Measurements from ENCODE around the gene NTSR1. TPM values are rescaled to one million over a fixed set of nuclear protein-coding genes. Genes with fewer than 3 reads are reported as not detected.
A peak's percentile ranks its signal among the peaks of the same experiment; 100 is the strongest.

Gene NTSR1
- total and polyA plus RNA-seq, 3 experiments from 2014 or later: not detected

DNA sequence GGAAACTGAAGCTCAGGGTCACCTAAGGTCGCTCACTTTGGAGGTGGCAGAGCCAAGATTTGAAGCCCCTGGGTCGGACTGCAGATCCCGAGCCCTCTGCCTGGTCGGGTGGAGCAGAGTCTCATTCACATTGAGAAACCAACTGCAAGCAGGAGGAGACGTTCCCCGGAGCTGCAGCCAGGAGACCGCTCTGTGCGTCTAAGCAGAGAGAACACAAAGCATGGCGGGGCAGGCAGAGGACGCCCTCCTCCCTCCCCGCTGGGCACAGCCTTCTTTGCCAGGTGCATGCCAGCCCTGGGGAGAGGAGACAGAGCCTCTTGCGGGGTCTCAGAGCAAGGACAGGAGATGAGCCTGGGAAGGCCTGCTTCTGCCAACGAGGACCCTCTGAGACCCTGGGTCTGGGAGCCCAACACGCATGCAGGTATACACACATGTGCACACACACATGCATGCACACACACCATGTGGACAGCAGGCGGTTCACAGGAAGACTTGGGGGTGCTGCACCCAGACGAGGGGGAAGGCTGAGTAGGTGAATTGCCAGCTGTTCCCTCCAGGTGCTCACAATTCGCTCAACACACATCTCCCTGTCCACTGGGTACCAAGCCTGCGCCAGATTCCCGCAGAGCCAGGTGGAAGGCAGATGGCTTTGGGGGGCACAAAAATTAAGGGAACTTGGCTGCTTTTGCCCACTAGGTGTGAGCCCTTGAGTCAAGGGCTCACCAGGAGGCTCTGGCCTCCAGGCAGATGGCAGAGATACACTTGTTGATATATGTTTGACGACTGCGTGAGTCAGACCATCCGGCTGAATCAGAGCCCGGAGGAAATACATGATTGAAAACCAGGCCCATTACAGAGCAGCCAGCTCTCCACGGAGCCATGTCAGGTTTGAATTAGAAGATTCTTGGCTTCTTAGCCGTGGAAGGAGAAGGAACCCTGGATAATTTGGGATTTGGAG, 5.5 kb upstream of the NTSR1 start:
- Histone ChIP-seq H3K4me3 (ENCODE audit: low read length) (no peak overlapping the region), H3K36me3 (ENCODE audit: insufficient read depth, low read length) (no peaks in the 10 kb centered on the region), H3K4me1 (ENCODE audit: insufficient read depth, low read length) (peaks cover 4% of the 10 kb centered on the region), H3K27ac (ENCODE audit: low read depth, low read length) (no peak overlapping the region), H3K9me3 (ENCODE audit: low read length) (no peaks in the 10 kb centered on the region), H3K27me3 (ENCODE audit: insufficient read depth, low read length, poor library complexity, severe bottlenecking) (no peaks in the 10 kb centered on the region)
- ChIA-PET CTCF (interaction anchor here (0.9 to 1.5 kb wide), 4 partner anchors 85 to 91 kb away, joined by 3 to 5 read pairs (median 4); no protein-coding TSS in a partner anchor), POLR2A (interaction anchor here (0.5 kb wide), 1 partner anchor 56 kb away, joined by 3 read pairs; no protein-coding TSS in a partner anchor)
- peak overlapping the region in 1 of 7 donors; percentile 39 for H3K4me3 Mint-ChIP-seq
- H3K36me3 Mint-ChIP-seq: no peaks in the 10 kb centered on the region
- no peaks in the 10 kb centered on the region for H3K9me3 Mint-ChIP-seq
- peaks cover 6 to 16% of the 10 kb centered on the region in 2 donors for H3K27me3 Mint-ChIP-seq
- peak overlapping the region in 5 of 8 donors; percentile 50 to 80 (median 61) for H3K27ac Mint-ChIP-seq
- DNase-seq: peak in 1 of 5 donors; percentile 58
- H3K4me1 Mint-ChIP-seq: peaks cover 0 to 13% (median 5%) of the 10 kb centered on the region in 3 donors

DNA sequence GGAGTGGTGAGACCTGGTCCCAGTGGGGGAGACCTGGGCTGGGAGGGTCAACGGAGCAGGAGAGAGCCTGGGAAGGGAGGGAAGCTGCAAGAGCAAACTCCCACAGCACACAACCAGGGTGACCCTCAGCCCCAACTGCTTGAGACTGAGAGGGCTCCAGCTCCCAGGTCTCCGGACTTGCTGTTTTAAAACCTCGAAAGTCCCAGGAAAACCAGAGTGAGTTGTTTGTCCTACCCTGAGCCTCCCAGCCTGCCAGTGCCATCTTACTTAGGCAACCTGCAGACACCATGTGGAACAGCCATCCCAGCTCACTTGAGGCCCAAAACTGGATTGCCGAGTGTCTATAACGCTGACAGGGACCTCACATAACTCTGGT, 4.8 kb upstream of the NTSR1 start:
- H3K9me3 ChIP-seq (ENCODE audit: low read length): no peaks in the 10 kb centered on the region
- H3K27ac ChIP-seq (ENCODE audit: low read depth, low read length): no peak overlapping the region
- peak overlapping the region in 1 of 7 donors; percentile 39 for H3K4me3 Mint-ChIP-seq
- H3K4me3 ChIP-seq (ENCODE audit: low read length): no peak overlapping the region
- H3K36me3 Mint-ChIP-seq: no peaks in the 10 kb centered on the region
- POLR2A ChIA-PET: no interaction called here
- no peak for DNase-seq
- CTCF ChIA-PET: interaction anchor here (0.9 to 1.5 kb wide), 5 partner anchors 84 to 104 kb away, joined by 3 to 5 read pairs (median 4); no protein-coding TSS in a partner anchor
- H3K27me3 Mint-ChIP-seq: peaks cover 7 to 17% of the 10 kb centered on the region in 2 donors
- no peaks in the 10 kb centered on the region for H3K9me3 Mint-ChIP-seq
- H3K27ac Mint-ChIP-seq: peak overlapping the region in 5 of 8 donors; percentile 55 to 80 (median 72)
- peaks cover 0 to 15% (median 5%) of the 10 kb centered on the region in 3 donors for H3K4me1 Mint-ChIP-seq
- no peaks in the 10 kb centered on the region for H3K27me3 ChIP-seq (ENCODE audit: insufficient read depth, low read length, poor library complexity, severe bottlenecking)
- H3K4me1 ChIP-seq (ENCODE audit: insufficient read depth, low read length): peaks cover 5% of the 10 kb centered on the region
- no peaks in the 10 kb centered on the region for H3K36me3 ChIP-seq (ENCODE audit: insufficient read depth, low read length)

GRCh38 chr20:62704341-62704948, 4.2 kb upstream of the NTSR1 start:
- H3K27ac Mint-ChIP-seq: peak overlapping the region in 1 of 8 donors; percentile 79
- ChIA-PET CTCF (interaction anchor here (0.9 to 1.5 kb wide), 4 partner anchors 84 to 104 kb away, joined by 3 to 5 read pairs (median 4); no protein-coding TSS in a partner anchor), POLR2A (no interaction called here)

DNA sequence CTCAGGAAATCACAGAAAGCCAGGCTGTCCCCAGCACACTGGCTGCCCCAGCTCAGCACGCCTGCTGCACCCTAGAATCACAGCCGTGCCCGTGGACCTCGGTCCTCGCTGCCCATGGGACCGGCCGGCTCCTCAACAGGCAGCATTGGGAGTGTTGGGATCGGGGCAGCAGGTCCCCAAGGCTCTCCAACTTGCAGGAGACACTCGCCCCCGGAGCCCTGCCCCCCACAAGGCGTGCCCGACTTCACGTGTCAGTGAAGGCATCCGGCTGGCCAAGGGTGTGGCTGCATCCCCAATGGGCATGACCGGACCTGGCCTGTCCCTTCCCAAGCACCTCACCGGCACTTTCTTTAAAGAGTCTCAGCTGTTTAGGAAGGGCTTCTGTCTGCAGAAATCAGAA, 3.0 kb upstream of the NTSR1 start:
- POLR2A ChIA-PET: no interaction called here
- peaks cover 16 to 26% of the 10 kb centered on the region in 2 donors for H3K27me3 Mint-ChIP-seq
- H3K27me3 ChIP-seq (ENCODE audit: insufficient read depth, low read length, poor library complexity, severe bottlenecking): peaks cover 8% of the 10 kb centered on the region

More at GRCh38 chr20:62704341-62704948, 4.2 kb upstream of the NTSR1 start:
- no peak overlapping the region for H3K4me3 ChIP-seq (ENCODE audit: low read length)
- Mint-ChIP-seq H3K4me1 (peaks cover 0 to 15% (median 5%) of the 10 kb centered on the region in 3 donors), H3K27me3 (peaks cover 7 to 17% of the 10 kb centered on the region in 2 donors), H3K9me3 (no peaks in the 10 kb centered on the region), H3K4me3 (no peak overlapping the region), H3K36me3 (no peaks in the 10 kb centered on the region)
- H3K27me3 ChIP-seq (ENCODE audit: insufficient read depth, low read length, poor library complexity, severe bottlenecking): no peaks in the 10 kb centered on the region
- peaks cover 5% of the 10 kb centered on the region for H3K4me1 ChIP-seq (ENCODE audit: insufficient read depth, low read length)
- no peaks in the 10 kb centered on the region for H3K9me3 ChIP-seq (ENCODE audit: low read length)
- no peak overlapping the region for H3K27ac ChIP-seq (ENCODE audit: low read depth, low read length)
- DNase-seq: no peak
- no peaks in the 10 kb centered on the region for H3K36me3 ChIP-seq (ENCODE audit: insufficient read depth, low read length)

DNA sequence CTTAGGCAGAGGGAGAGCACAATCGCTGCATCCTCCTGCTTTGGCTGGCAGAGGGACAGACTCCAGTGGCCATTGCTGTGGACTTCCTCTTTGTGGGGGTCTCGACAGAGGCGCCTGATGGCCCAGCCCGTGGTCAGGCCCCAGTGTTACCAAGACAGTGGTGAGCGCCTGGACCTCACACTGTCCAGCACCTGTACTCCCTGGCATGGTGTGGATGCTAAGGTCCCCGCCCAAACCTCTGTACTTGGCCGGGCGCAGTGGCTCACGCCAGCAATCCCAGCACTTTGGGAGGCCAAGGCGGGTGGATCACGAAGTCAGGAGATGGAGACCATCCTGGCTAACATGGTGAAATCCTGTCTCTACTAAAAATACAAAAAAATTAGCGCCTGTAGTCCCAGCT, 2.3 kb upstream of the NTSR1 start:
- Mint-ChIP-seq H3K4me3 (no peak overlapping the region), H3K9me3 (no peaks in the 10 kb centered on the region), H3K36me3 (no peaks in the 10 kb centered on the region), H3K4me1 (peaks cover 0 to 22% (median 7%) of the 10 kb centered on the region in 3 donors), H3K27me3 (peaks cover 16 to 27% of the 10 kb centered on the region in 2 donors), H3K27ac (no peak overlapping the region)
- POLR2A ChIA-PET: no interaction called here
- no peaks in the 10 kb centered on the region for H3K36me3 ChIP-seq (ENCODE audit: insufficient read depth, low read length)
- no peak overlapping the region for H3K4me3 ChIP-seq (ENCODE audit: low read length)
- CTCF ChIA-PET: interaction anchor here (1.4 kb wide), 1 partner anchor 9 kb away, joined by 3 read pairs; no protein-coding TSS in a partner anchor
- peaks cover 5% of the 10 kb centered on the region for H3K4me1 ChIP-seq (ENCODE audit: insufficient read depth, low read length)
- H3K27ac ChIP-seq (ENCODE audit: low read depth, low read length): no peak overlapping the region
- peaks cover 8% of the 10 kb centered on the region for H3K27me3 ChIP-seq (ENCODE audit: insufficient read depth, low read length, poor library complexity, severe bottlenecking)
- H3K9me3 ChIP-seq (ENCODE audit: low read length): no peaks in the 10 kb centered on the region
- DNase-seq: no peak

More for the DNA sequence above, 3.0 kb upstream of the NTSR1 start:
- no peak for DNase-seq
- H3K9me3 Mint-ChIP-seq: no peaks in the 10 kb centered on the region
- CTCF ChIA-PET: no interaction called here
- peaks cover 0 to 22% (median 7%) of the 10 kb centered on the region in 3 donors for H3K4me1 Mint-ChIP-seq
- H3K36me3 ChIP-seq (ENCODE audit: insufficient read depth, low read length): no peaks in the 10 kb centered on the region
- H3K4me3 ChIP-seq (ENCODE audit: low read length): no peak overlapping the region
- no peak overlapping the region for H3K4me3 Mint-ChIP-seq
- no peak overlapping the region for H3K27ac Mint-ChIP-seq
- H3K27ac ChIP-seq (ENCODE audit: low read depth, low read length): no peak overlapping the region
- H3K36me3 Mint-ChIP-seq: no peaks in the 10 kb centered on the region
- no peaks in the 10 kb centered on the region for H3K9me3 ChIP-seq (ENCODE audit: low read length)
- peaks cover 5% of the 10 kb centered on the region for H3K4me1 ChIP-seq (ENCODE audit: insufficient read depth, low read length)

DNA sequence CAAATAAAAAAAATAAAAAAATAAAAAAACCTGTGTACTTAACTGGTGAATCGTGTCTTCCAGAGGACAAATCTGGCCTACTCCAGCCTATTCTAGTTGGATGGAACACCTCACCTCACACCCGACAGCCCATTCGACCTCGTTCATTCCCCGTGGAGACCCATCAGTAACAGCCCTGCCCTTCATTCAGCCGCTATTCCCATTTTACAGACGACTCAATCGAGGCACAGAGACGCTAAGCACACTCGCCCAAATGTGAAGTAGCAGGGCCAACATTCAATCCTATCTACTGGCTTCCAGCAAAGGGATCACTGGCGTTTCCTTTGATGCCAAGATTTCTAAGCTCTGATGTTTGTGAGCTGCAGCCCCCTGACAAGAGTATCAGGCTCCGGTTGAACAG, 1.8 kb upstream of the NTSR1 start:
- H3K4me3 Mint-ChIP-seq: no peak overlapping the region
- Histone ChIP-seq H3K27ac (ENCODE audit: low read depth, low read length) (no peak overlapping the region), H3K9me3 (ENCODE audit: low read length) (no peaks in the 10 kb centered on the region), H3K4me1 (ENCODE audit: insufficient read depth, low read length) (peaks cover 5% of the 10 kb centered on the region), H3K36me3 (ENCODE audit: insufficient read depth, low read length) (no peaks in the 10 kb centered on the region), H3K4me3 (ENCODE audit: low read length) (no peak overlapping the region), H3K27me3 (ENCODE audit: insufficient read depth, low read length, poor library complexity, severe bottlenecking) (peaks cover 8% of the 10 kb centered on the region)
- H3K27me3 Mint-ChIP-seq: peaks cover 16 to 27% of the 10 kb centered on the region in 2 donors
- H3K9me3 Mint-ChIP-seq: no peaks in the 10 kb centered on the region
- CTCF ChIA-PET: interaction anchor here (1.4 kb wide), 1 partner anchor 10 kb away, joined by 3 read pairs; no protein-coding TSS in a partner anchor
- H3K27ac Mint-ChIP-seq: no peak overlapping the region
- no peak for DNase-seq
- H3K36me3 Mint-ChIP-seq: no peaks in the 10 kb centered on the region
- POLR2A ChIA-PET: no interaction called here
- H3K4me1 Mint-ChIP-seq: peaks cover 0 to 22% (median 7%) of the 10 kb centered on the region in 3 donors

- Histone ChIP-seq H3K9me3 (ENCODE audit: low read length) (no peaks in the 10 kb centered on the region), H3K27me3 (ENCODE audit: insufficient read depth, low read length, poor library complexity, severe bottlenecking) (peaks cover 8% of the 10 kb centered on the region), H3K36me3 (ENCODE audit: insufficient read depth, low read length) (no peaks in the 10 kb centered on the region), H3K4me3 (ENCODE audit: low read length) (no peak overlapping the region), H3K4me1 (ENCODE audit: insufficient read depth, low read length) (peaks cover 5% of the 10 kb centered on the region), H3K27ac (ENCODE audit: low read depth, low read length) (no peak overlapping the region)
- Mint-ChIP-seq H3K4me1 (peaks cover 0 to 22% (median 7%) of the 10 kb centered on the region in 3 donors), H3K4me3 (no peak overlapping the region), H3K27me3 (peaks cover 18 to 27% of the 10 kb centered on the region in 2 donors), H3K36me3 (no peaks in the 10 kb centered on the region), H3K9me3 (no peaks in the 10 kb centered on the region), H3K27ac (no peak overlapping the region)
- CTCF ChIA-PET: interaction anchor here (1.3 to 1.4 kb wide), 2 partner anchors 9 to 10 kb away, joined by 3 read pairs; no protein-coding TSS in a partner anchor
- POLR2A ChIA-PET: interaction anchor here (1.4 kb wide), 1 partner anchor 108 kb away, joined by 3 read pairs; no protein-coding TSS in a partner anchor
- DNase-seq: no peak
Observed at GRCh38 chr20:62707276-62707920, 1.2 kb upstream of the NTSR1 start.
